HG02938 (cell line): ENCODE results near the gene NAXE.
A peak's percentile ranks its signal among the peaks of the same experiment; 100 is the strongest.
"Not testable (repeated sequence)": the region's sequence is repeated elsewhere in the genome, so short reads cannot be mapped to it uniquely, and the experiment has no call there.

Experiments used
- ATAC-seq: cut with Tn5 transposase; IDR thresholded peaks from one replicate; pipeline ENCODE4 v1.9.1; 2021; ENCODE audit warnings: mild to moderate bottlenecking, moderate library complexity; ENCODE audit not compliant: unreplicated experiment

The NAXE gene

GRCh38 chr1:156566436-156566835 lies 25.1 kb upstream of the NAXE start:
- ATAC-seq = no peak

- no peak for ATAC-seq
These were observed 20.2 kb upstream of the NAXE start for GRCh38 chr1:156571261-156571852.

GRCh38 chr1:156571919-156572662 lies 19.5 kb upstream of the NAXE start, which contains the start of gene IQGAP3:
TSS of gene IQGAP3 (minus strand) at chr1:156572565. CDS start at chr1:156572529, 36 bp downstream.
- ATAC-seq = peak; percentile 58

GRCh38 chr1:156572663-156573018 lies 18.9 kb upstream of the NAXE start:
- no peak for ATAC-seq

GRCh38 chr1:156574039-156574633 lies 17.4 kb upstream of the NAXE start:
- ATAC-seq = no peak

GRCh38 chr1:156577550-156577949 lies 14.0 kb upstream of the NAXE start:
- ATAC-seq = no peak

- no peak for ATAC-seq
These were observed 13.5 kb upstream of the NAXE start for GRCh38 chr1:156578055-156578454.

- no peak for ATAC-seq
These were observed 12.1 kb upstream of the NAXE start, which contains the start of gene TTC24 for GRCh38 chr1:156579472-156579871. TSS of gene TTC24 (plus strand) at chr1:156579723. CDS start at chr1:156581365, 1,642 bp downstream.

GRCh38 chr1:156581661-156582387 lies 9.8 kb upstream of the NAXE start:
- ATAC-seq = no peak

GRCh38 chr1:156582388-156583017 lies 9.1 kb upstream of the NAXE start:
- ATAC-seq = no peak

GRCh38 chr1:156583821-156584622 lies 7.6 kb upstream of the NAXE start:
- ATAC-seq = no peak

GRCh38 chr1:156584813-156585212 lies 6.8 kb upstream of the NAXE start:
- ATAC-seq = no peak

- no peak for ATAC-seq
These were observed 5.3 kb upstream of the NAXE start for GRCh38 chr1:156586323-156586722.

GRCh38 chr1:156586892-156587477 lies 4.6 kb upstream of the NAXE start:
- ATAC-seq = no peak

- ATAC-seq = not testable (repeated sequence)
These were observed 3.6 kb upstream of the NAXE start for GRCh38 chr1:156587927-156588326.

GRCh38 chr1:156589546-156589945 lies 2.0 kb upstream of the NAXE start:
- no peak for ATAC-seq

GRCh38 chr1:156590326-156591180 lies 1.0 kb upstream of the NAXE start:
- no peak for ATAC-seq

- no peak for ATAC-seq
These were observed 470 bp upstream of the NAXE start for GRCh38 chr1:156591181-156591431.
